Measurements from ENCODE around the gene IGSF9B. TPM values are rescaled to one million over a fixed set of nuclear protein-coding genes. Genes with fewer than 3 reads are reported as not detected.
A peak's percentile ranks its signal among the peaks of the same experiment; 100 is the strongest.
"Not testable (repeated sequence)": the region's sequence is repeated elsewhere in the genome, so short reads cannot be mapped to it uniquely, and the experiment has no call there.

The IGSF9B gene
- 100 to 1,000 TPM in 1 of 4 donors, 10 to 100 TPM in 3; 24.1 to 120 (median 43.3) TPM for total RNA-seq

- Histone ChIP-seq H3K9me3 (no peaks in the 10 kb centered on the region), H3K27me3 (no peaks in the 10 kb centered on the region), H3K4me3 (peak within 1 kb of the TSS; percentile 72 to 82), H3K27ac (peak within 1 kb of the TSS; percentile 80 to 97 (median 94)), H3K36me3 (no peaks in the 10 kb centered on the region), H3K4me1 (peaks cover 0 to 66% (median 20%) of the 10 kb centered on the region in 3 donors)
- TF ChIP-seq EP300 (IDR thresholded peaks at IDR 0.05) (no peak), POLR2A (IDR thresholded peaks at IDR 0.05) (peak; percentile 60 to 92), POLR2AphosphoS5 (IDR thresholded peaks at IDR 0.05) (peak; percentile 72), CTCF (IDR thresholded peaks at IDR 0.05) (peak in 2 of 4 experiments; percentile 7 to 12)
- WGBS, 2 donors (ENCODE audit: low coverage in 1 of 2): 0 to 3% methylated on average over 5 to 7 of the region's 100 CpGs
- ATAC-seq: peak; percentile 89
These were observed at the start of gene IGSF9B for GRCh38 chr11:133956650-133957633. Gene IGSF9B, minus strand, starts transcription at chr11:133956968. Its CDS starts 214 bp downstream, at chr11:133956754.

- H3K27ac ChIP-seq: peak overlapping the region in 2 of 4 donors; percentile 47 to 64
- H3K4me1 ChIP-seq: peaks cover 0 to 23% (median 12%) of the 10 kb centered on the region in 3 donors
- TF ChIP-seq CTCF (IDR thresholded peaks at IDR 0.05) (no peak), POLR2A (IDR thresholded peaks at IDR 0.05) (no peak), EP300 (IDR thresholded peaks at IDR 0.05) (no peak), POLR2AphosphoS5 (IDR thresholded peaks at IDR 0.05) (no peak)
- H3K36me3 ChIP-seq: no peaks in the 10 kb centered on the region
- H3K27me3 ChIP-seq: no peaks in the 10 kb centered on the region
- ATAC-seq: peak; percentile 79
- no peaks in the 10 kb centered on the region for H3K9me3 ChIP-seq
- WGBS, 2 donors (ENCODE audit: low coverage in 1 of 2): 13 to 28% methylated on average over 5 to 8 of the region's 10 CpGs
- H3K4me3 ChIP-seq: no peak overlapping the region
These were observed 47.9 kb upstream of the IGSF9B start for GRCh38 chr11:134004496-134005172.

GRCh38 chr11:134003792-134004495 lies 47.2 kb upstream of the IGSF9B start:
- H3K4me3 ChIP-seq: no peak overlapping the region
- no peaks in the 10 kb centered on the region for H3K9me3 ChIP-seq
- H3K36me3 ChIP-seq: no peaks in the 10 kb centered on the region
- TF ChIP-seq CTCF (IDR thresholded peaks at IDR 0.05) (no peak), POLR2A (IDR thresholded peaks at IDR 0.05) (no peak), EP300 (IDR thresholded peaks at IDR 0.05) (no peak), POLR2AphosphoS5 (IDR thresholded peaks at IDR 0.05) (no peak)
- no peaks in the 10 kb centered on the region for H3K27me3 ChIP-seq
- H3K4me1 ChIP-seq: peaks cover 0 to 23% (median 12%) of the 10 kb centered on the region in 3 donors
- 27 to 31% methylated on average over 8 to 9 of the region's 9 CpGs for WGBS, 2 donors (ENCODE audit: low coverage in 1 of 2)
- peak overlapping the region in 1 of 4 donors; percentile 47 for H3K27ac ChIP-seq
- ATAC-seq: no peak

- not testable (repeated sequence) for H3K27me3 ChIP-seq, H3K9me3 ChIP-seq, ATAC-seq, H3K36me3 ChIP-seq, H3K4me3 ChIP-seq
- no CpG with 5 or more reads among the region's 37 CpGs for WGBS, 2 donors (ENCODE audit: low coverage in 1 of 2)
- Histone ChIP-seq H3K27ac (peak overlapping the region in 1 of 4 donors; percentile 47), H3K4me1 (peaks cover 0 to 23% (median 12%) of the 10 kb centered on the region in 3 donors)
These were observed 46.1 kb upstream of the IGSF9B start for GRCh38 chr11:134002819-134003218.

- H3K27ac ChIP-seq, H3K4me3 ChIP-seq, H3K36me3 ChIP-seq, H3K27me3 ChIP-seq, ATAC-seq, H3K9me3 ChIP-seq: not testable (repeated sequence)
- H3K4me1 ChIP-seq: peaks cover 0 to 23% (median 12%) of the 10 kb centered on the region in 3 donors
- no CpG with 5 or more reads among the region's 10 CpGs for WGBS, 2 donors (ENCODE audit: low coverage in 1 of 2)
These were observed 45.6 kb upstream of the IGSF9B start for GRCh38 chr11:134002338-134002737.

Measured in gastroesophageal sphincter (tissue), 4 donors.